M059J (cell line): Measurements from ENCODE around the gene PVALB. TPM values are rescaled to one million over a fixed set of nuclear protein-coding genes. Genes with fewer than 3 reads are reported as not detected.

ENCODE experiments used
- DNase-seq: peaks from one replicate; pipeline ENCODE4 v3.0.0-alpha.2; 2012; ENCODE audit warnings: low read depth
- total RNA-seq: library from RNA; depleted of rRNA; stranded (reverse); fragments of >200 nt; shearing (Covaris generic); gene quantifications from 2 replicates; pipeline ENCODE4 v1.2.3, GENCODE V29; 2014; rRNA removed

PVALB gene
- not detected in 2 replicates for total RNA-seq

- DNase-seq, result peak; percentile 9
These were observed at the start of gene PVALB for GRCh38 chr22:36816636-36817524. Gene PVALB, minus strand, starts transcription at chr22:36817035. Its CDS starts 30 bp downstream, at chr22:36817005.

DNA sequence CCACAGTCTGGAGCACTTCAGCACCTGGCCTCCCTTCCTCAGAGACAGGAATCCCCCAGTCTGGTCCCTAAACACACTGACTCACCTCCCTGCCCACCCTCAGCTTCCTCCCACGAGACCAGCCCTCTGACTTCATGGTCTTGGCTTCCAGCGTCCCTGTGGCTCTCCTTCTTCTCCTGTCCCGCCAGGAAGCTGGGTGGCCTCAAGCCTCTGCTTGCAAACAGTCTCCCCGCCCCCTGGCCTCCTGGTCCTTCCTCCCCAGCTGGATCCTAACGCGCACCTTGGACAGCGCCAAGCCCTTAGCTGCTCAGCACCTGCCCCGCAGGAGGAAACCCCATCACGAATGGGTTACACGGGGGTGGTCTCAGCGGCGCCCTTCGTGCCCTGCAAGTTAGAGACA, 48.5 kb upstream of the PVALB start:
- no peak for DNase-seq

DNA sequence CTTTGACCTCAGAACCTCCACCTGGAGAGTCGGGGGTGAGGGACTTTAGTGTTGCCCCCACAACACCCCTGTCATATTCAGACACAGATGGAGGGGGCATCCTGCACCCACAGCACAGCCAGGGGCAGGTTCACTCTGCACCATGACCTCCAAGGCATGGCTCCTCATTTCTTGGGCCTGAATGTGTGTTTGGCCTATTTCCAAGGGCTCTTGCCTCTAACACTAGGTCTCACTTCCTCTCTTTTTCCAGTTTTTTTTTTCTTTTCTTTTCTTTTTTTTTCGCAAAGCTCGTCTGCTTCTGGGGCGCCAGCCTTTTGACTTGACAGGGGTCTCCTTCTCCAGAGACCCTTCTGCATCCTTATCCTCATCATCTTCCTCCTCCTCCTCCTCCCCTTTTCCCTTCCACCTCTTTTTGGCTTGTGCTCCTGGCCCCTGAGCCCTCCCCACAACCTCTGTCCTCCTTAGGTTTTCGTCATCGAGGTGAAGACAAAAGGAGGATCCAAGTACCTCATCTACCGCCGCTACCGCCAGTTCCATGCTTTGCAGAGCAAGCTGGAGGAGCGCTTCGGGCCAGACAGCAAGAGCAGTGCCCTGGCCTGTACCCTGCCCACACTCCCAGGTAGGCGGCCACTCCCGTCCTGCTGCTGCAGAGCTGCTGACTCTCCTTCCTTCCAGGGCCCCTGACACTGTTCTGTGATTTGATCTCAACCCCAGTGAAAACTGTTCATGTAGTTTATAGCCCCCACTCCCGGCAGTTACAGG, 47.8 kb upstream of the PVALB start:
- DNase-seq, result no peak

- DNase-seq, result no peak
These were observed 47.1 kb upstream of the PVALB start for GRCh38 chr22:36863979-36864378.

DNA sequence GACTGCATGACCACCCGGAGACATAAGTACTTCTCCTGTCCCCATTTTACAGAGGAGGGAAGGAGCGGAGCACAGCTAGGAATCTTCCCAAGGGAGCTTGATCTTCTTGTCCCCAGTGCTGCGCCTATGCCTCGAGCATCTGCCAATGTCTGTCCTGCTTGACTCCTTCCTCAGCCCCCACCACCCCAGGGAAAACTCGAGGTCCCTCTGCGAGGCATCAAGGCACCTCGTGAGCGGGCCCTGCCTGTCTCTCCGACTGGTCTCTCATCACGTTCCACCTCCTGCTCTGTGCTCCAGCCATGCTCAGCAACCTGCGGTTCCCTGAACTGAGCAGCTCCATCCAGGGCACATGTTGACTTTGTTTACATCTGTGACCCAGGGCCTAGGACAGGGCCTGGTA, 46.4 kb upstream of the PVALB start:
- no peak for DNase-seq

DNA sequence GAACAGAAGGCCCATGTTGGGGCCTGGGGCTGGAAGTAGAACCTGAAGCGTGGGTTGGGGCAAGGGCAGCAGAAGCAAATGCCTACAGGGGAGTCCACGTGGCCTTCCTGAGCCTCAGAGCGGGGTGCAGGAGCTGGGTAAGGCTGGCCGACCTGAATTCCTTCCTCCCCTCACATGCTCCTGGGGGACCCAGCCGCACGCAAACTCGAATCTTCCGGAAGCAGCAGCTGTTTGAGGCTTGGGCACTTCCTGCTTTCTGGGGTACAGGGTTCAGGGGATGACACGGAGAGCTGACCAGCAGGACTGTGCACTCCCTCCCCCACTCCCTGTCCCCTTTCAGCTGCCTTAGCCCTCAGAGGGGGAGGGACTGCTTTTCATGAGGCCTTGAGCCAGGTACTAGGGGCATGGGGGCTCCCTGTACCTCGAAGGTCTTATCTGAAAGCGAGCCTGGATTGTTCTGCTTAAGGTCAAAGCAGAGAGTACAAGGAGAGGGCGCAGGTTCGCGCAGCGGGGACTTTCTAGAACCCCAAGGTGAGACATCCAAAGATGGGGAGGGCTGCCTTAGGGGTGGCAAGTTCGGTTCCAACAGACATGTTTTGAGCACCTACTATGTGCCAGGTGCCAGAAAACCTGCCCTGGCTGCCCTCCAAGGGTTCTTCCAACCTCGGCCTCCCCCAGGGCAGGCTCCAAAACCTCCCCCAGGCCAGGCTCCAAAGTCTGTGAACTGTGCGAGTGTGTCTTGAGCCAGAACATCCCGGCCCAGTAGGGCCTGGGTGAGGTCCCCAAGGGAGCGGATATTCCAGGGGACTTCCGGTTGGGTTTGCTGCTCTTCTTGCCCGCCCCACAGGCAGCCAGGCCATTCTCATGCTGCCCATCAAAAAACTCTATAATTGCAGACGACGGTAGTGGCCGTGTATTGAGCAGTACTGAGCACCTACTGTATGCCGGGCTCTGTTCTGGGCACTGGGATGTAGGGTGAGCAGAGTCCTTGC, 45.7 kb upstream of the PVALB start:
- DNase-seq, result no peak

DNA sequence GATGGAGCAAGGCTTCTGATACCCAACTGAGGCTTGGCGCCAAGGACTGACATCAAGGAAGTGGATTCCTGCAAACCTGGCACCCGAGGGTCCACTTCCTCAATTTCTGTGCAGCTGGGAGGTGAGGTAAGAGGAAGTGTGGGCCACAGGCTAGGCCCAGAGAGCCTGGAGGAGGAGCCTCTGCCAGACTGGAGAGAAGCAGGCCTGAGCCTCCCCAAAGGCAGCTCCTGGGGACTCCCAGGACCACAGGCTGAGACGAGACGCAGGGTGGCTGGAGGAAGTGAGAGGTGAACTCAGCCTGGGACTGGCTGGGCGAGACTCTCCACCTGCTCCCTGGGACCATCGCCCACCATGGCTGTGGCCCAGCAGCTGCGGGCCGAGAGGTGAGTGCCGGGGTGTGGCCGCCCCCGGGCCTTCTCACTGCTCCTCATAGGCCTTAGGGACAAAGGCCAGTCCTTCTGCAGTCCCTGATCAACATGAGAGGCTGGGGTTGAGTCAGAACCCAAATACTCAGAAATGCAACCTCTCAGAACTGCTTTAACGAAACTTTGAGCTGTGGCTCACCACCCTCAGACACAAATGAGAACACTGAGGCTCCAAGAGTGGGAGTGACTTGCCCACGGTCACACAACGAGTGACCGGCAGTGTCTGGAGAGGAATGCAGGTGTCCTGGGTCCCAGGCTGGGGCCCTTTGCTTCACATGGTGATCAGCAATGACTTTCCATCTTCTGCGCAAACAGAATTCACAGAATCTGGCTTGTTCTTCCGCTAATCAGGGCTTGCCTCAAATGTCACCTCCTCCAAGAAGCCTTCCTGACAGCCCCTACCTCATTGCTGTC, 44.2 kb upstream of the PVALB start, which contains the start of gene NCF4:
NCF4 (plus strand) TSS at position 186 of the 839 bp plus-strand sequence; CDS start at position 352, 166 bp downstream.
- DNase-seq, result no peak

GRCh38 chr22:36860438-36860820, 43.6 kb upstream of the PVALB start:
- no peak for DNase-seq

- DNase-seq, result no peak
These were observed 43.2 kb upstream of the PVALB start for GRCh38 chr22:36860017-36860416.

DNA sequence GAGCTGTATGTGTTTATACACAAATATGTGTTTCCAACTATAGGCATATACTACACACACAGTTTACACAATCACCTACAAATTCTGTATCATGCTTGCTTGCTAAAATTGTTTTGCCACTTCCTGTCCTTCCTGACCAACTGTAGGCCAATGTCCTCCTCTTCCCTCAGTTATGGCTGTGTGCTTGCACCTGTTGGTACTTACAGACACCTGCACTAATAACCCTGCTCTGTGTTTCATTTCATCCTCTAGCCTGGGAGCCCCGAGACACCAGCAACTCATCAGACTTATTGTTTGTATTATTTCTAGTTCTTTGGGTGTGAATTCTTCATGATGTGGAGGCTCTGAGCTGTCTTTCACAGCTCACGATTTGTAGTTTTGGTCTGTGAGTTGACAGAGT, 42.1 kb upstream of the PVALB start:
- DNase-seq, result no peak

DNA sequence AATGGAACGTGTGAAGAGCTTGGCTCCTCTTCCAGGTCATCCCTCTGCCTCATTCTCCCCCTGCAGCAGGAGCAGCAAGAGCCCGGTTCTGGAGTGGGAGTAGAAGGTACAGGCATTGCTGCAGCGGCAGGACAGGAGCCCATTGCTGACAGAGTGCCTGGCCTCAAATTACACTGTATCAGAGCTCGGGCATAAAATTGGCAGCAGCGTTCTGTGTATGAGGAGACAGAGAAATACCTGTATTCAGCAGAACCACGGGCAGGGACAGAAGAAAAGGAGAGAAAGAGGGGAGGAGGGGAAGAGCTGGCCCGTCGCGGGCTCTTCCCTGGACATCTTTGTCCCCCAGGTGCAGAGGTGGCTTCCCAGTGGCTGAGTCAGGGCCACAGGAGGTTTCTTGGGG, 41.3 kb upstream of the PVALB start:
- no peak for DNase-seq

DNA sequence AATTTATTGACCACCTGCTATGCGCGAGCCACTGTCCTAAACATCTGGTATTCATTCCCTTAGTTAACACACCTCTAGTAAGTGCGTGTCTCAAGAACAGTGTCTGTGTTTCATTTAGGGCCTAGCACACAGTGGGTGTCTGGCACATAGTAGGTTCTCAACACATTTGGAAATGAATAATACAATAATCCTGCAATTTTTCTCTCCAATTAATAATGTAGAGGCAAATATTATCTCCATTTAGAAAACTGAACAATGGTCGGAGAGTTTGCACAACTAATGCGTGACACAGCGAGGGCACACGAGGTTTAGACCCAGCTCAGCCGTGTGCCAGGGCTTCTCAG, 39.9 kb upstream of the PVALB start:
- DNase-seq, result no peak

- peak; percentile 70 for DNase-seq
These were observed 39.4 kb upstream of the PVALB start for GRCh38 chr22:36856121-36856791.

GRCh38 chr22:36855478-36855877, 38.6 kb upstream of the PVALB start:
- DNase-seq, result no peak

- DNase-seq, result peak; percentile 48
These were observed 36.7 kb upstream of the PVALB start for GRCh38 chr22:36853407-36854099.

DNA sequence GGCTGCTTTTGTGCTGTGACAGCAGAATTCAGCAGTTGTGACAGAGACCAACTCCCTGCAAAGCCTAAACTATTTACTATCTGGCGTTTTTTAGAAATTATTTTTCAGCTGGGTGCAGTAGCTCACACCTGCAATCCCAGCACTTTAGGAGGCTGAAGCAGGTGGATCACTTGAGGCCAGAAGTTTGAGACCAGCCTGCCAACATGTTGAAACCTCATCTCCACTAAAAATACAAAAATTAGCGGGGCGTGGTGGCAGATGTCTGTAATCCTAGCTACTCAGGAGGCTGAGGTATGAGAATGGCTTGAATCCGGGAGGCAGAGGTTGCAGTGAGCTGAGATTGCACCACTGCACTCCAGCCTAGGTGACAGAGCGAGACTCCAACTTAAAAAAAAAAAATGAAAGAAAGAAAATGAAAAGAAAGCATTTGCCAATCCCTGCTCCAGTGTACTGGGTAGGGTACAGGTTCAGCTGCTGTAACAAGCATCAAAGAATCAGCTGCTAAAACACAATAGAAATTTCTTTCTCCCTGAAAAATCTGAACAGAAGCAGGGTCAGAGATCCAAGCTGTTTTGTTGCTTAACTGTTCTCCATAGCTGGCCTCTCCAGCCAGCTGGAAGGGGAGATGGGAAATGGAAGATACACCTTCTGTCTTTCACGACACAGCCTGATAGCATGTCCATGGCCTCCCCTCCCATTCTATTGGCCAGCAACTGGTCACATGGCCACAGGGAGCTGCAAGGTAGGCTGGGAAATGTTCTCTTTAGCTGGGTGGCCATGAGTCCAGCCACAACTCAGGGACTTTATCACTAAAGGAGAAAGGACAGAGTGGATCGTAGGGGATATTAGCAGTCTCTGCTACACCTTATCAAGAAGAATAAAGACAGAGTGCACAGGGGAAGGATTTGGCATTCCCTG, 35.5 kb upstream of the PVALB start:
- no peak for DNase-seq

DNA sequence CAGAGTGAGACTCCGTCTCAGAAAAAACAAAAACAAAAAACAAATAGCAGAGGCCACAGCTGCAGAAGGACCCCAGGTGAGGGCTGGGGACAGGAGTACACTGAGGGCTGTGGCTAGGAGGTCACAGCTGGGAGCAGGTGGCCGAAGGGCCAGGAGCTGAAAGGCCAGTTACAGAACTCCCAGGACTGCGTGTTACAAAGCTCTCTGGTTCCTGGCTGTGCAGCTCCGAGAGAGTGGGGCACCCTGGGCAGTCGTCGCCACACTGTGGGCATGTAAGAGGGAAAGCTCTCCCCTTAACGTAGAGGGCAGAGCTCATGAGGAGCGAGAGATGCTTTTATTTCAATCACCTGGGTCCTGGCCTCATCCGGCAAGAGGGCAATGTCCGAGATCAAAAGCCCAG, 33.8 kb upstream of the PVALB start:
- DNase-seq, result no peak

GRCh38 chr22:36850056-36850455, 33.2 kb upstream of the PVALB start:
- no peak for DNase-seq
